Stimulated activated CD4-positive, alpha-beta T cell treated with anti-CD3 and anti-CD28 coated beads, Interleukin-2, amount 100 ng/mL, for 24 hours (primary cell): ENCODE data around the gene FAM184B.

Experiments
- DNase-seq, 2 donors: peaks; one replicate each; pipeline ENCODE4 v3.0.0-alpha.2; 2020

FAM184B gene

GRCh38 chr4:17781300-17782287 is at the start of gene FAM184B:
TSS of gene FAM184B (minus strand) at chr4:17781621. CDS start at chr4:17781299, 322 bp downstream.
- peak in 1 of 2 donors; percentile 22 for DNase-seq

- DNase-seq: no peak
Observed at GRCh38 chr4:17823871-17824669, 42.6 kb upstream of the FAM184B start.

- DNase-seq: no peak
Observed at GRCh38 chr4:17817027-17817426, 35.6 kb upstream of the FAM184B start.

- DNase-seq: no peak
Observed at GRCh38 chr4:17816142-17816541, 34.7 kb upstream of the FAM184B start.

GRCh38 chr4:17814140-17814539 is 32.7 kb upstream of the FAM184B start:
- no peak for DNase-seq

- no peak for DNase-seq
Observed at GRCh38 chr4:17812801-17813200, 31.4 kb upstream of the FAM184B start.

- no peak for DNase-seq
Observed at GRCh38 chr4:17812125-17812524, 30.7 kb upstream of the FAM184B start.

GRCh38 chr4:17811078-17811603 is 29.7 kb upstream of the FAM184B start:
- peak; percentile 27 to 42 for DNase-seq

- peak; percentile 99 to 100 for DNase-seq
Observed at GRCh38 chr4:17810260-17811077, 29.0 kb upstream of the FAM184B start, which contains the start of the genes DCAF16 and NCAPG. TSS of gene DCAF16 (minus strand) at chr4:17810757. CDS start at chr4:17804141, 6,616 bp downstream. TSS of gene NCAPG (plus strand) at chr4:17810979. CDS start at chr4:17811078, 99 bp downstream.

- no peak for DNase-seq
Observed at GRCh38 chr4:17809667-17810066, 28.2 kb upstream of the FAM184B start.

GRCh38 chr4:17807446-17807845 is 26.0 kb upstream of the FAM184B start:
- DNase-seq: no peak

GRCh38 chr4:17805580-17806155 is 24.2 kb upstream of the FAM184B start:
- no peak for DNase-seq

- no peak for DNase-seq
Observed at GRCh38 chr4:17797808-17798207, 16.4 kb upstream of the FAM184B start.

GRCh38 chr4:17794730-17795129 is 13.3 kb upstream of the FAM184B start:
- no peak for DNase-seq

- DNase-seq: no peak
Observed at GRCh38 chr4:17788956-17789355, 7.5 kb upstream of the FAM184B start.

GRCh38 chr4:17787315-17787714 is 5.9 kb upstream of the FAM184B start:
- no peak for DNase-seq

- DNase-seq: no peak
Observed at GRCh38 chr4:17786567-17786966, 5.1 kb upstream of the FAM184B start.

- no peak for DNase-seq
Observed at GRCh38 chr4:17785858-17786257, 4.4 kb upstream of the FAM184B start.

GRCh38 chr4:17780501-17781299 is 721 bp downstream of the FAM184B start:
- DNase-seq: no peak

GRCh38 chr4:17778431-17778830 is 3.0 kb downstream of the FAM184B start:
- no peak for DNase-seq

- no peak for DNase-seq
Observed at GRCh38 chr4:17773135-17773698, 8.2 kb downstream of the FAM184B start.
